Measurements from ENCODE around the gene CLIC3. TPM values are rescaled to one million over a fixed set of nuclear protein-coding genes. Genes with fewer than 3 reads are reported as not detected.

CLIC3 gene
- total RNA-seq, 4 donors from 2014 or later, result 2.5 to 3.8 TPM; not detected in 2

GRCh38 chr9:136969150-136969549 lies 27.2 kb downstream of the CLIC3 start:
- Histone ChIP-seq H3K27ac (no peak overlapping the region), H3K4me3 (no peak overlapping the region), H3K4me1 (peaks cover 0 to 16% (median 7%) of the 10 kb centered on the region in 4 donors), H3K9me3 (no peaks in the 10 kb centered on the region), H3K27me3 (peaks cover 5% of the 10 kb centered on the region), H3K36me3 (no peaks in the 10 kb centered on the region)
- DNase-seq, result no peak
- WGBS, 2 donors (ENCODE audit: low coverage in 1 of 2), result 89% methylated on average over 17 of the region's 17 CpGs; no CpG with 5 or more reads in 1 of the 2 donors
- intact Hi-C loops (cut with DNase I; ENCODE audit: low total_unique reads), result no loop called here
- in situ Hi-C loops (cut with MboI; ENCODE audit: low pct_ligation_motif_present in 1 of 4, low pct_unique_long_range_greater_than_20kb in 1 of 4, low sequenced_read_pairs in 3 of 4), result no loop called here
- TF ChIP-seq POLR2A (IDR thresholded peaks at IDR 0.05) (no peak), EP300 (IDR thresholded peaks at IDR 0.05; ENCODE audit: low read depth) (no peak), POLR2AphosphoS5 (IDR thresholded peaks at IDR 0.05) (no peak)
- TF ChIP-seq, protein P1, sequence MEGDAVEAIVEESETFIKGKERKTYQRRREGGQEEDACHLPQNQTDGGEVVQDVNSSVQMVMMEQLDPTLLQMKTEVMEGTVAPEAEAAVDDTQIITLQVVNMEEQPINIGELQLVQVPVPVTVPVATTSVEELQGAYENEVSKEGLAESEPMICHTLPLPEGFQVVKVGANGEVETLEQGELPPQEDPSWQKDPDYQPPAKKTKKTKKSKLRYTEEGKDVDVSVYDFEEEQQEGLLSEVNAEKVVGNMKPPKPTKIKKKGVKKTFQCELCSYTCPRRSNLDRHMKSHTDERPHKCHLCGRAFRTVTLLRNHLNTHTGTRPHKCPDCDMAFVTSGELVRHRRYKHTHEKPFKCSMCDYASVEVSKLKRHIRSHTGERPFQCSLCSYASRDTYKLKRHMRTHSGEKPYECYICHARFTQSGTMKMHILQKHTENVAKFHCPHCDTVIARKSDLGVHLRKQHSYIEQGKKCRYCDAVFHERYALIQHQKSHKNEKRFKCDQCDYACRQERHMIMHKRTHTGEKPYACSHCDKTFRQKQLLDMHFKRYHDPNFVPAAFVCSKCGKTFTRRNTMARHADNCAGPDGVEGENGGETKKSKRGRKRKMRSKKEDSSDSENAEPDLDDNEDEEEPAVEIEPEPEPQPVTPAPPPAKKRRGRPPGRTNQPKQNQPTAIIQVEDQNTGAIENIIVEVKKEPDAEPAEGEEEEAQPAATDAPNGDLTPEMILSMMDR (IDR thresholded peaks at IDR 0.05), result no peak

DNA sequence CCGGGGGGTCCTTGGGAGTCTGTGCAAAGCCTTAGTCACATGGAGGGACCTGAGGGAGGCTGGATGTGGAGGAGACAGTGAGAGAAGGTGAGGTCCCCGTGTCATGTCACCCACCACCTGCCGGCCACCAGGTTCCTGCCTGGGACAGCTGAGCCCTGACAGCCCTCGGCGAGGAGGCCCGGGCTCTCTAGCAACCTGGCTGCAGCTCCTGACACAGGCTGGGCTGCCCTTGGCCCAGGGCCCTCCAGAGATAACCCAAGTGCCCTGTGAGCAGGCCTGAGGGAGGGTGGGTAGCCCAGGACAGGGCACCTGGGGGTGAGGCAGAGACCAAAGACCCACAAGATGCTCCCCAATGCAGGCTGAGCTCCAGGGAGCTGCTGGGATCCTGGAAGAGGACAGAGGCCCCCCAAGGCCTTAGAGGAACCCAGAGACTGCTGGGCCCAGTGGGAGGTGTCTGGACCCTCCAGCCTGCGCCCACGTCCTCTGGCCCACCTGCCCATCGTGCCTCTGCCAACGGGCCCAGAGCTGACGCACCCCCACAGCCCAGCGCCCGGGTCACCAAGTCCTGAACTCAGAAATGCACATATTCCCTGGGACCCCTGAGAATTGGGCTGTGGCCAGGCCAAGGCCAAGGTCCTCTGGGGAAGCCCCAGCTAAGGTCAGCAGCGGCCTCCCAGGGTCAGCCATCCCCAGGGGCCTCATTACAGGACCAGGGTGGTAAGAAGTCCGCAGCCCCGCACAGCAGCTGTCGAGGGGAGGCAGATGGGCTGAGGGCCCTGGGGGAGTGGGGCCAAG lies 27.8 kb downstream of the CLIC3 start:
- TF ChIP-seq EP300 (IDR thresholded peaks at IDR 0.05; ENCODE audit: low read depth), result no peak
- TF ChIP-seq POLR2A (IDR thresholded peaks at IDR 0.05), result no peak
- TF ChIP-seq, protein P1 (IDR thresholded peaks at IDR 0.05), result no peak
- no peak for TF ChIP-seq POLR2AphosphoS5 (IDR thresholded peaks at IDR 0.05)
- H3K4me1 ChIP-seq, result peaks cover 0 to 19% (median 10%) of the 10 kb centered on the region in 4 donors
- H3K4me3 ChIP-seq, result no peak overlapping the region
- no peak overlapping the region for H3K27ac ChIP-seq
- peaks cover 5% of the 10 kb centered on the region for H3K27me3 ChIP-seq
- H3K9me3 ChIP-seq, result no peaks in the 10 kb centered on the region
- DNase-seq, result no peak
- intact Hi-C loops (cut with DNase I; ENCODE audit: low total_unique reads), result no loop called here
- H3K36me3 ChIP-seq, result no peaks in the 10 kb centered on the region
- in situ Hi-C loops (cut with MboI; ENCODE audit: low pct_ligation_motif_present in 1 of 4, low pct_unique_long_range_greater_than_20kb in 1 of 4, low sequenced_read_pairs in 3 of 4), result no loop called here
- 80% methylated on average over 17 of the region's 17 CpGs; no CpG with 5 or more reads in 1 of the 2 donors for WGBS, 2 donors (ENCODE audit: low coverage in 1 of 2)

DNA sequence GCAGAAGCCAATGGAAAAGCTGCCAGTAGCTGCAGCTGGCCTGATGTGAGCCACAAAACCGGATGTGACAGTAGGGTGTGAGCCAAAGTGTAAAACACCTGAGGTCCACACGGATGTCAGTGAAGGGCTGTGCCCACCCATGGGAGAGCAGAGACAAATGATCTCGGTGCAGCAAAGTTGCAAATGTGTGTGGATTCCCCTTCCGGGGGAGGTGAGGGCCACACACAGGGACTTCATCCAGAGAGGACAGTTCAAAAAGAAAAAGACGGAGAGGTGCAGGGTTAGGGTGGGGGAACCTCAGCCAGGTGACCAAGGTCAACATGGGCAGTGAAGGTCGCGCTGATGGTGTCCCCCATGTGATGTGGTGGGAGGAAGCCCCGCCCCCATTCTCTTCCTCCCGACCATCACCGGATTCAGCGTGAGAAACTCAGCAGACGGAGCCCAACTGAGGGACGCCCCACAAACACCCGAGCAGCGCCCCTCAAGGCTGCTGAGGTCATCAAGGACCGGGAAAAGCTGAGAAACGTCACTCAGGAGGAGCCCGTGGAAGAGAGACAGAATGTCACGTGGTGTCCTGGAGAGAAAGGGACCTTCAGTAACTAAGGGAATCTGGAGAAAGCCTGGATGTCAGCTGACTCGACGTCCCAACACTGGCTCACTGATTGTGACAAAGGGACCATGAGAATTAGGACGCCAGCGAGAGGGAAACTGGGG lies 30.4 kb downstream of the CLIC3 start:
- in situ Hi-C loops (cut with MboI; ENCODE audit: low pct_ligation_motif_present in 1 of 4, low pct_unique_long_range_greater_than_20kb in 1 of 4, low sequenced_read_pairs in 3 of 4) (no loop called here), intact Hi-C loops (cut with DNase I; ENCODE audit: low total_unique reads) (no loop called here)
- DNase-seq, result no peak

More for the DNA sequence above, 30.4 kb downstream of the CLIC3 start:
- WGBS, 2 donors (ENCODE audit: low coverage in 1 of 2), result 49 to 51% methylated on average over 8 to 23 of the region's 23 CpGs
- TF ChIP-seq EP300 (IDR thresholded peaks at IDR 0.05; ENCODE audit: low read depth) (no peak), POLR2A (IDR thresholded peaks at IDR 0.05) (no peak), POLR2AphosphoS5 (IDR thresholded peaks at IDR 0.05) (no peak)
- TF ChIP-seq, protein P1 (IDR thresholded peaks at IDR 0.05), result no peak
- Histone ChIP-seq H3K9me3 (no peaks in the 10 kb centered on the region), H3K4me3 (no peak overlapping the region), H3K27ac (no peak overlapping the region), H3K27me3 (peaks cover 5% of the 10 kb centered on the region), H3K4me1 (peaks cover 0 to 19% (median 10%) of the 10 kb centered on the region in 4 donors), H3K36me3 (no peaks in the 10 kb centered on the region)
